NCI-H146 treated with DMSO at 0.1 percent for 48 hours (cell line): ENCODE data around the gene TNIK.

ENCODE experiments used
- DNase-seq: peaks from one replicate; lab custom pipeline; 2025; ENCODE audit not compliant: unreplicated experiment; lab: John Stamatoyannopoulos, UW

TNIK gene

DNA sequence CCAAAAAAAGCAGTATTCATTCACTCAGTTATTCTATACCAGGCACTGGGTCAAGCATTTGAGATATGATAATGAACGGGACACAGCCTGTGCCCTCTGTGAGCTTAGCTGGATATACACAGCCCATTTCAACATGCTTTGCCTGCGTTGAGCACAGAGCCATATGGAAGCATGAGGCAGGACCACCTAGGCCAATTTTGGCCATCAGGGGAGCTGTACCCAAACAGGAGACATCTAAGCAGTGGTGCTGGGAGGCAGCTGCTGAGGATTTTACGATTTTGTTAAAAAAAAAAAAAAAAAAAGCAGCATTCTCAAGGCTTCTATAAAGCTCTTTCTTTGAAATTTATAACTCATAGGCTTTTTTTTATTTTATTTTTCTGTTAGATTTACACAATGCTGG lies 346.5 kb downstream of the TNIK start:
- no peak for DNase-seq

DNA sequence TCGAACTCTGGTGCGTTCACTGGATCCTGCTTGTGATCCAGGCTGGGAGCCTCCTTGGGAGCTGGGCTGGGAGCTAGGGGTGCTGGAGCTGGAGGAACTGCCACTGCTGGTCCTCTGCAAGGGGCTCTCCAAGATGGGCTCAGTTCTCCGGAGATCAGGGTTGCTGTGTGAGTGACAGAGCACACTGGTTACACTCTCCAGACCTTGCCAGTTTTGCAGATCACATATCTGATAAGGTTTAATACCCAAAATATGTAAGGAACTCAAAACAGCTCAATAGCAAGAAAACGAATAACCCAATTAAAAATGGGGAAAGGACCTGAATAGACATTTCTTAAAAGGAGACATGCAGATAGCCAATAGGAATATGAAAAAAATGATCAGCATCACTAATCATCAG lies 349.5 kb downstream of the TNIK start:
- DNase-seq = no peak

DNA sequence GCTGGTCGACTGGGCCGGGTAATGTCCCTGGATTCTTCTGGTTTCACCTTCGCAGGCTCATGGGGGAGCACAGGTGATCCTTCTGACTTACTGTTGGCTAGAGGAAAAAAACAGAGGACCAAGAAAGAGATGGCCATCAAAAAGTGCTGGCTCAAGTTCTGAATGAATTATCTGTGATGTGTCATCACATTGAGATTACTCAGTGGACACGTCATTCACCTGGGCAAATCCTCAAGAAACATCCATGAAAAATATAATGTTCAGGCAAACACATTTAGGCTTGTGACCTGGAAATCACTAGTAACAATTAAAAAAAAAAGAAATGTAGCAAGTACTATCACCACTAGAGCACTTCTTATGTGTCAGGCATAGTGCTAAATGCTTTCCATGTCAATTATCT lies 352.1 kb downstream of the TNIK start:
- DNase-seq = no peak

DNA sequence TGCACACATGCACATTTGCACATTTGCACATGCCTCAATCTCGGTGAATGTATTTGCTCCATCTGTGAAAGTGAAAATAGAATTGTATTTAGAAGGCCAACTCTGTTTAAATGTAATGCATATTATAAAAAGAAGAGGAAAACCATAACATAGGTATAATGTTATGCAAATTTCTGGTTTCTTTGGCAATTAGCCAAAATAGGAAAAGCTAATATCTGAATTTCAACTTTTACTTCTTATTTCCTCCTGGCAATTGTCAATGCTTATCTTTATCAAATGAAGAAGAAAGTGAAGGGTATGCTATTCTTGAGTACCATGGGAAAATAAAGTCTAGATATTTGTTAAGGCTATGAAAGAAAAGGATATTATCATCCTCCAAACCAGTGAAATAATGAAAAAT lies 357.0 kb downstream of the TNIK start:
- DNase-seq = no peak

- no peak for DNase-seq
Measured at GRCh38 chr3:171101982-171102641, 358.1 kb downstream of the TNIK start.

- DNase-seq = no peak
Measured at GRCh38 chr3:171099911-171100310, 360.3 kb downstream of the TNIK start.

- no peak for DNase-seq
Measured at GRCh38 chr3:171095063-171095462, 365.1 kb downstream of the TNIK start.

DNA sequence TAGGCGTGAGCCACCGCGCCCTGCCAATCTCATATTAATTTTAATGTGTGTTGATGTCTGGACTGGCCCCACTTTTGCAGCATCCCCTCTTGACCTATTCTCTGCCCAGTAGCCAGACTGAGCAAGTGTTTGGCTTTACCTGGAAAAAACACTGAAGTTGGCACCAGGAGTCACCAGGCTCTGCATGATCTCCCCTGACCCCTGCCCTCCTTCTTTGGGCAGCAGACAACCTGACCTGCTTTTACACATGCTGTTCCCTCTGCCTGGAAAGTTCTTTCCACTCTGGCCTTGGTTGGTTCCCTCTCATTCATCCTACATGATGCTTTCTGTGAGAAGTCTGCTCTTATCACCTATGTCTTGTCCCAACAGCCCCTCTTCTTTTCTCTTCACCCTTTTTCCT lies 365.8 kb downstream of the TNIK start:
- DNase-seq = no peak

GRCh38 chr3:171093462-171093861 lies 366.7 kb downstream of the TNIK start:
- no peak for DNase-seq

DNA sequence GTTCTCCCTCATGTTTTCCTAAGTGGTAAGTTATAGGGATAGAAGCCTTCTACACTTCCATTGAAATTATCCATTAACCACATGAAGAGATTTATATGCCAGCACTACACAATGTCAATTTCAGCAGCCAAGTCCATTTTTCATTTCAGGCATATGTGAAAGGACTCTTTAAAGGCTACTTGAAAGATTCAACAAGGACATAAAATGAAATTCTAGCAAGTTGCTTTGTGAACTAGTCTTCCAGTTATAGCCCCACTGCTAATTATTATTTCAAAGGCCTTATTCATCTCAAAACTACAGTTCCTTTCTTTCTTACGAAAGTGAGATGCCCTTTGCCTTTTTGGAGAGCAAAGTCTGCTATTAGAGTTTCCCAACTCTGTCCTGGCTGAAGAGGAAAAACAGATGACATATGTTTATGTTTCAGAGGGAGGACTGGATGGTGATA lies 367.7 kb downstream of the TNIK start:
- no peak for DNase-seq

DNA sequence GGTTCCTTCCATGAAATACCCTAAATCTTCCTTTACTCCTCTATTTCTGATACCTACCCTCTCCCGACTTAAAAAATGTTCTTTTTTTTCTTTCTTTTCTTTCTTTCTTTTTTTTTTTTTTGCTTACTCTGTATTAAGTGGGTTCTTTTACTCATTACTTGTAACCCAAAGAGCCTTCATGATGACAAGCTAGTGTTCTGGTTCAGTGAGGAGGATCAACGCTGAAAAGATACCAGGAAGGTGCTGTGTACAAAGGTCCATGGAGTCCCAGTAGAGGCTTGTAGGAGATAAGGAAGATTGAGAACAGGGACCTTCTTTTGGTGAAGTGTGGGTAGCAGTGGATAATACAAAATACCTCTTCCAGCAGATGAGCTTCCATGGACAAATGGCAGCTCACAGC lies 369.9 kb downstream of the TNIK start:
- no peak for DNase-seq

DNA sequence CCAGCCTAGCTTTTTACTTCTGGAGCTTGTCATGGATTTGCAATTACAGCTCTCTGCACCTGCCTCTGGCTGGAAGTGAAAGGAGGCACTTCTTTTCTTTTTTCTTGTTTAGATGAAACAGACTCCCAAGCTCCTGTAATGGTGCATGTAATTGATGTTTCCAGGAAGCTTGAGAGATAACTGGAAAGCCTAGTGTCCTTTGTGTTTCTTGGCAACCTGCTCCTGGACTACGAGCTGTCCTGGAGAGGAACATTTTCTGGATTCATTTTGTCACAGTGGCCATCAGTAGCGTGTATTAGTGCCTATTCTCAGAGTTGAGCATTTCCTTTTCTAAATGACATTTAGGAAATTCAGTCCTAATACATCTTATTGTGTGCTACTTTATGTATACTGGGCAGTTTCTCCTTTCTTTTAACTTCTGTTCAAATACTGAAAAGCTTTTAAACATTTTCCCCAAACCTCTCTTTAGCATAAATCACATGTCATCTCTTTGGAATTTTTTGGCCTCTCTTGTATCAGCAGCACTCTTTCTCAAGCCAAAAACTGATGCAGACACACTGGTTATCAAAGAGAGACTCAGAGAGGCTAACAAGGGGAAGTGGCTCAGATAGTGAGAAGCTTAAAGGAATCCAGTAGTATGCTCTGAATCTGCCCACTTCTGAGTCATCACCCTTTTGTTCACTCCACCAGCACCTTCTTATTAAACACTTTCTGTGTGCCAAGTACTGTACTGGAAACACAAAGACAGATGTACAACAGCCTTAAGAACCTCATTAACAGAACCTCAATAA lies 371.0 kb downstream of the TNIK start:
- no peak for DNase-seq

GRCh38 chr3:171088496-171088895 lies 371.7 kb downstream of the TNIK start:
- DNase-seq = no peak

GRCh38 chr3:171086914-171087313 lies 373.3 kb downstream of the TNIK start:
- DNase-seq = no peak

DNA sequence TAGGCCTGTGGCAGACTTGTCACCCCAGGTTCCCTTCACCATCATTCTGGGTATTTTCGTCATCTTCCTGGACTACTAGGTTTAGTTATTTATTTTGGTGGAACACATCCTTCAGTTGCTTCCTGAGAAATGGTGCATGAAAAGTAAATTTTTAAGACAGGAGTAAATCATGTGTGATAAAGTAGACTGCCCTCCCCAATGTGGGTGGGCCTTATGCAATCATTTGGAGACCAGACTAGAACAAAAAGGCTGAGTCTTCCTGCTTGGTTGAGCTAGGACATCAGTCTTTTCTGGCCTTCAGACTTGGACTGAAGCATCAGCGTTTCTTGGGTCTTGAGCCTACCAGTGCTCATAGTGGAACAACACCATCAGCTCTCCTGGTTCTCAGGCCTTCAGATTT lies 382.9 kb downstream of the TNIK start:
- no peak for DNase-seq

DNA sequence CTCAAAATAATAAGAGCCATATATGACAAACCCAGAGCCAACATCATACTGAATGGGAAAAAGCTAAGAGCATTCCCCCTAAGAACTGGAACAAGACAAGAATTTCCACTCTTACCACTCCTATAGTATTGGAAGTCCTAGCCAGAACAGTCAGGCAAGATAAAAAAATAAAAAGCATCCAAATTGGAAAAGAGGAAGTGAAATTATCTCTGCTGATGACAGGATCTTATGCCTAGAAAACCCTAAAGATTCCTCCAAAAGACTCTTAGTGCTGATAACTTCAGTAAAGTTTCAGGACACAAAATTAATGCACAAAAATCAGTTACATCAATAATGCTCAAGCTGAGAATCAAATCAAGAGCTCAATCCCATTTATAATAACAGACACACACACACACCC lies 387.8 kb downstream of the TNIK start:
- DNase-seq = no peak

DNA sequence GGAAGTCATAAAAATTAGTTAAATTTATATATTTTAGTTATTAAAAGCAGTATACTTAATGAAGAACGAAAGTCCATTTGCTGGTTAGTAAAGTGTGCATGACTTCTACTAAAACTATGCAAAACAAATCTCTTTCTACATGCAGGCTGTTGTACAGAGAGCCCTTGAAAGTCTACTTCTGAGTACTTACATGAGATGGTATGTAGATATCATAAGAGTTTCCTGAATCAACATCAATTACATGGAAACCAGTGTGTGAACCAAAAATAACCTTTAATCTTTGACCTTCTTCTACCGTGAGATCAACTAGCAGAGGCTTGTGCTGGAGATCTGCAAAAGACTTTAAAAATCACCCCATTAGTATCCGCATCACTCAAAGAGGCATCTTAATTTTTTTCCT lies 391.5 kb downstream of the TNIK start:
- no peak for DNase-seq

- DNase-seq = no peak
Measured at GRCh38 chr3:171066206-171066605, 394.0 kb downstream of the TNIK start.

DNA sequence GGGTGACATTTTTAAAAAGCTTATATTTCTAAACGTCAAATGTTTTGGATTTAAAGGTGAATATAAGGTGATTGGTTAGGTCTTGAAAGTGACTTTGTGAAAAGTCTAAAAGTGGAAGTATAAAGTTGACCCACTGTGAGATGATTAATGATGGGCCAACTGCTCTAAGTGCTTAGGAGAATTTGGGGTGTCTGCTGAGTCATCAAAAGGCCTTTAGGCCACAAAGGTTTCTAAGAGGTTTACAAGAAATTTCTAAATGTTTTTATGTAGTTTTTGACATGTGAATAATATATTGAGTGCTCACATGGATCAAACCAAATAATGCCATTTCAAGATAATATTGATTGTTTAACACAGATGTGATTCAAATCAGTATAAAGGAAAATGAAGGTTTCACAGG lies 394.5 kb downstream of the TNIK start:
- no peak for DNase-seq

- DNase-seq = no peak
Measured at GRCh38 chr3:171064461-171064860, 395.7 kb downstream of the TNIK start.

DNA sequence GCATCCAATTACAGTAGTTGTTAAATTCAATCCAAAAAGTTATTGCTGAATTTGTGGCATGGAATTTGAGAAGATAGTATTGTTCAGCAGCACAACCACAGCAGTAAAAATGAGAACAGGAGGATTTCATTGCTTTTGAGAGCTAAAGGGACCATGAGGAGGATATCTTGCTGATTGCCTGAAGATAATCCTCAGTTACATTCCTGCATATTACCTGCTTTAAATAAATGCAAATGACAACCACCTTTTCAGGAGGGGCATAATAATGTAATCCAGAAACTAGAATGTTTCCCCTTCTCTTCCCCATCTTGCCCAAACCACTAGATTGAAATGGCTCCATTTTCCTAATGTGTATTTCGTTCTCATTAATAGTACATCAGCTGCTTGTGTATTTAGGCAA lies 398.5 kb downstream of the TNIK start:
- DNase-seq = no peak

- no peak for DNase-seq
Measured at GRCh38 chr3:171059978-171060377, 400.2 kb downstream of the TNIK start.
